ENCODE measurements around the gene PPARG. TPM values are rescaled to one million over a fixed set of nuclear protein-coding genes. Genes with fewer than 3 reads are reported as not detected.
A peak's percentile ranks its signal among the peaks of the same experiment; 100 is the strongest.

PPARG gene
- total and polyA plus RNA-seq, 4 donors = 8.3 to 41.4 (median 26.2) TPM

DNA sequence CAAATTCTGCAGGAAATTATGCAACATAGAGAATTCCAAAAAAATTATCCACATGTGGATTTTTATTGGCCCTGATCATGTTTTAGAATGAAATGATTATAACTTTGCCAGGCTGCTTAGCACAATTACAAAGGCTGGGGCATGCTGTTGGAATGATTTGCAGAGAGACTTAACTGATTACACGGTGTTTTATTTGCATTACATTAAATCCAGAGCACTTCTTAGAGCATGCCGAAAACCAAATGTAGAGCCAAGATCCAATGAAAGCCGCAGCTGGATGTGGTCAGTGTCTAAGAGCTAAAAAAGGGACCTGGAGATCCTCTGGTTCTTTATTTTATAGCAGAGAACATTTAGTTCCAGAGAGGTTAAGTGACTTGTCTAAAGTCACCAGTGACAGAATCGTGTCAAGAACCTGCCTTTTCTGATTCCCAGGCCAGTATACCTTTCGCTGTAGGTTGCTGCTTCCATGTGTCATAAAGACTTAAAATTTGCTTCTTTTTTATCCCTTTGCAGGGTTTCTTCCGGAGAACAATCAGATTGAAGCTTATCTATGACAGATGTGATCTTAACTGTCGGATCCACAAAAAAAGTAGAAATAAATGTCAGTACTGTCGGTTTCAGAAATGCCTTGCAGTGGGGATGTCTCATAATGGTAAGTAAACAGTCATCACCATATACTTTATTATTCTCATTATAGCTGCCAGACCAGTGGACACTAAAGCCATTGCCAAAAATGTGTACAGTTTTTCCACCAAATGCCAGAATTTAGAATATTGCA, 103.4 kb downstream of the PPARG start:
- DNase-seq (peak in 2 of 3 donors; percentile 41 to 58), ATAC-seq (ENCODE audit: insufficient read depth, low FRiP score) (no peak)
- Histone ChIP-seq H3K27ac (ENCODE audit: low read depth in 1 of 2, low read length in 1 of 2) (no peak overlapping the region), H3K4me3 (no peak overlapping the region), H3K36me3 (ENCODE audit: control insufficient read depth in 4 of 4, insufficient read depth in 4 of 4, low read length in 4 of 4) (no peaks in the 10 kb centered on the region), H3K4me1 (ENCODE audit: control insufficient read depth in 5 of 5, insufficient read depth in 5 of 5, low read length in 5 of 5) (peaks cover 0 to 40% (median 8%) of the 10 kb centered on the region in 5 donors), H3K9ac (ENCODE audit: insufficient read depth in 1 of 2, low read length in 2 of 2) (no peak overlapping the region), H3K27me3 (ENCODE audit: control insufficient read depth in 3 of 3, insufficient read depth in 3 of 3, low read length in 2 of 3) (no peaks in the 10 kb centered on the region), H3K9me3 (ENCODE audit: control insufficient read depth in 4 of 4, insufficient read depth in 3 of 4, low read length in 3 of 4) (no peaks in the 10 kb centered on the region)
- TF ChIP-seq, protein P1, sequence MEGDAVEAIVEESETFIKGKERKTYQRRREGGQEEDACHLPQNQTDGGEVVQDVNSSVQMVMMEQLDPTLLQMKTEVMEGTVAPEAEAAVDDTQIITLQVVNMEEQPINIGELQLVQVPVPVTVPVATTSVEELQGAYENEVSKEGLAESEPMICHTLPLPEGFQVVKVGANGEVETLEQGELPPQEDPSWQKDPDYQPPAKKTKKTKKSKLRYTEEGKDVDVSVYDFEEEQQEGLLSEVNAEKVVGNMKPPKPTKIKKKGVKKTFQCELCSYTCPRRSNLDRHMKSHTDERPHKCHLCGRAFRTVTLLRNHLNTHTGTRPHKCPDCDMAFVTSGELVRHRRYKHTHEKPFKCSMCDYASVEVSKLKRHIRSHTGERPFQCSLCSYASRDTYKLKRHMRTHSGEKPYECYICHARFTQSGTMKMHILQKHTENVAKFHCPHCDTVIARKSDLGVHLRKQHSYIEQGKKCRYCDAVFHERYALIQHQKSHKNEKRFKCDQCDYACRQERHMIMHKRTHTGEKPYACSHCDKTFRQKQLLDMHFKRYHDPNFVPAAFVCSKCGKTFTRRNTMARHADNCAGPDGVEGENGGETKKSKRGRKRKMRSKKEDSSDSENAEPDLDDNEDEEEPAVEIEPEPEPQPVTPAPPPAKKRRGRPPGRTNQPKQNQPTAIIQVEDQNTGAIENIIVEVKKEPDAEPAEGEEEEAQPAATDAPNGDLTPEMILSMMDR (IDR thresholded peaks at IDR 0.05; ENCODE audit: control extremely low read depth, extremely low read depth) = no peak
- 82 to 87% methylated on average over 8 of the region's 8 CpGs for WGBS, 2 donors

DNA sequence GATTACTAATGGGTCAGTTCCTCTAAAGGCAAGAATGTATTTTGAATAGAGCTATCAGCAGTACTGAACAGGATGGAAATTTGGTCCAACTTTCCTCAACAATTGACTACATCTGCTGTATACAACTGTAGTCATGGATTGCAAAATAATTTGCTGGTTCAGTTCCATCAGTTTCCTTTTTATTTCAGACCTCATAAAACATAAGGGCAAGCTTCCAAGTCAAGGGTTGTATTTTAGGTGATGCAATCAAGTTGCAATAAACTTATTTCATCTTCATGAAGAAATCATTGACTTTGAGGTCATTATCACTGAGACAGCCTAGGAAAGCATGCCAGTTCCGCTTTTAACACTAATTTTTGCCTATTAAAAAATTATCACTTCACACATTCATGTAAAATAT, 105.0 kb downstream of the PPARG start:
- H3K4me3 ChIP-seq = no peak overlapping the region
- no peak overlapping the region for H3K9ac ChIP-seq (ENCODE audit: insufficient read depth in 1 of 2, low read length in 2 of 2)
- ATAC-seq (ENCODE audit: insufficient read depth, low FRiP score) = peak; percentile 62
- peak in 2 of 3 donors; percentile 95 to 98 for DNase-seq
- TF ChIP-seq, protein P1 (IDR thresholded peaks at IDR 0.05; ENCODE audit: control extremely low read depth, extremely low read depth) = no peak
- WGBS, 2 donors = 35 to 71% methylated on average over 1 of the region's 1 CpG
- H3K27me3 ChIP-seq (ENCODE audit: control insufficient read depth in 3 of 3, insufficient read depth in 3 of 3, low read length in 2 of 3) = no peaks in the 10 kb centered on the region
- no peaks in the 10 kb centered on the region for H3K36me3 ChIP-seq (ENCODE audit: control insufficient read depth in 4 of 4, insufficient read depth in 4 of 4, low read length in 4 of 4)
- H3K4me1 ChIP-seq (ENCODE audit: control insufficient read depth in 5 of 5, insufficient read depth in 5 of 5, low read length in 5 of 5) = peaks cover 0 to 40% (median 8%) of the 10 kb centered on the region in 5 donors
- H3K9me3 ChIP-seq (ENCODE audit: control insufficient read depth in 4 of 4, insufficient read depth in 3 of 4, low read length in 3 of 4) = no peaks in the 10 kb centered on the region
- no peak overlapping the region for H3K27ac ChIP-seq (ENCODE audit: low read depth in 1 of 2, low read length in 1 of 2)

DNA sequence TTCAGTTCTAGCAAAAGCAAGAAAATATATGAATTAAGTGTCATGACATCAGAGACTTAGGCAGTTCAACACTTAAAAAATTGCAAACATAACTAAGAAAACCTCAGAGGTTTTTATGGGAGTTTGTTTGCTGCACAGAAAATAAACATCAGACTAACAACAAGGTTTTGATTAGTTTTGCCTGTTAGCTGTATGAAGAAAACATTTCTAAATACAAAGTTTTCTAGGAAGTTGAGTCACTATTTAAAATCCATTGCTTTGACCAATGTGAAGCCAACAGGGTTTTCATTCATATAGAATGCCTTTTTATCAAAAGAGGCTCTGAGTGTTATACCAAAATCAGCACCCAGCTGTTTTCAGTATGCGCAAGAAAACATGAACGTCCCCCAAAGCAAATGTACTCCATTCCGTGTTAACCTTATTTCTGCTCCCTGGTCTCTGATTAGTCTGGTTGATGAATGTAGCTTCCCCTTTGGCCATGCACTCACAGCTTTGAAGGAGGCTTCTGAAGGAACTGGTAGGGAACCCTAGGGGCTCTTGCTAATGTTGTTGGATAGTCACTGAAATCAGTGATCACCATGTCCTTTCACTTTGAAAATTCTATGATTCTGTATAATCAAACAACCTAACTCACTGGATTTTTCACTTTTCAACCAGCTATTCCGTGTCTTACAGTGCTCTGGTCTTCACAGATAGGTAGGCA, 105.8 kb downstream of the PPARG start:
- DNase-seq = peak in 2 of 3 donors; percentile 61 to 64
- Histone ChIP-seq H3K9ac (ENCODE audit: insufficient read depth in 1 of 2, low read length in 2 of 2) (no peak overlapping the region), H3K27ac (ENCODE audit: low read depth in 1 of 2, low read length in 1 of 2) (no peak overlapping the region), H3K36me3 (ENCODE audit: control insufficient read depth in 4 of 4, insufficient read depth in 4 of 4, low read length in 4 of 4) (no peaks in the 10 kb centered on the region), H3K4me3 (no peak overlapping the region), H3K4me1 (ENCODE audit: control insufficient read depth in 5 of 5, insufficient read depth in 5 of 5, low read length in 5 of 5) (peaks cover 0 to 40% (median 8%) of the 10 kb centered on the region in 5 donors), H3K9me3 (ENCODE audit: control insufficient read depth in 4 of 4, insufficient read depth in 3 of 4, low read length in 3 of 4) (no peaks in the 10 kb centered on the region), H3K27me3 (ENCODE audit: control insufficient read depth in 3 of 3, insufficient read depth in 3 of 3, low read length in 2 of 3) (peaks cover 0 to 2% (median 0%) of the 10 kb centered on the region in 3 donors)
- no peak for ATAC-seq (ENCODE audit: insufficient read depth, low FRiP score)
- TF ChIP-seq, protein P1 (IDR thresholded peaks at IDR 0.05; ENCODE audit: control extremely low read depth, extremely low read depth) = no peak
- WGBS, 2 donors = 85 to 89% methylated on average over 4 of the region's 4 CpGs

Measured in lung (tissue), 12 donors.